ENCODE data around the gene IL23R.
A peak's percentile ranks its signal among the peaks of the same experiment; 100 is the strongest.

Gene IL23R

GRCh38 chr1:67250051-67250653 is 83.9 kb downstream of the IL23R start:
- Mint-ChIP-seq H3K4me1 (no peaks in the 10 kb centered on the region), H3K36me3 (peaks cover 10% of the 10 kb centered on the region), H3K27ac (no peak overlapping the region), H3K9me3 (peaks cover 26% of the 10 kb centered on the region), H3K27me3 (no peaks in the 10 kb centered on the region), H3K4me3 (no peak overlapping the region)
- CTCF ChIA-PET, result no interaction called here
- no peak for DNase-seq

GRCh38 chr1:67256291-67257172 is 90.3 kb downstream of the IL23R start:
- H3K9me3 Mint-ChIP-seq, result peaks cover 5% of the 10 kb centered on the region
- no peaks in the 10 kb centered on the region for H3K36me3 Mint-ChIP-seq
- CTCF ChIA-PET, result interaction anchor here (0.6 kb wide), 1 partner anchor 342 kb away, joined by 3 read pairs; no protein-coding TSS in a partner anchor
- H3K27me3 Mint-ChIP-seq, result no peaks in the 10 kb centered on the region
- H3K4me3 Mint-ChIP-seq, result no peak overlapping the region
- DNase-seq, result no peak
- no peak overlapping the region for H3K27ac Mint-ChIP-seq
- peaks cover 8% of the 10 kb centered on the region for H3K4me1 Mint-ChIP-seq

GRCh38 chr1:67257173-67257535 is 90.9 kb downstream of the IL23R start:
- H3K9me3 Mint-ChIP-seq, result peaks cover 4% of the 10 kb centered on the region
- H3K36me3 Mint-ChIP-seq, result no peaks in the 10 kb centered on the region
- H3K4me3 Mint-ChIP-seq, result no peak overlapping the region
- no peak overlapping the region for H3K27ac Mint-ChIP-seq
- no peaks in the 10 kb centered on the region for H3K27me3 Mint-ChIP-seq
- CTCF ChIA-PET, result interaction anchor here (0.6 kb wide), 1 partner anchor 342 kb away, joined by 3 read pairs; no protein-coding TSS in a partner anchor
- DNase-seq, result no peak
- peaks cover 14% of the 10 kb centered on the region for H3K4me1 Mint-ChIP-seq

- peak; percentile 62 for DNase-seq
- H3K9me3 Mint-ChIP-seq, result no peaks in the 10 kb centered on the region
- H3K36me3 Mint-ChIP-seq, result peaks cover 5% of the 10 kb centered on the region
- H3K4me1 Mint-ChIP-seq, result peaks cover 46% of the 10 kb centered on the region
- no peak overlapping the region for H3K27ac Mint-ChIP-seq
- CTCF ChIA-PET, result interaction anchor here (0.6 to 2.3 kb wide), 10 partner anchors 9 to 170 kb away, joined by 3 to 10 read pairs (median 4); no protein-coding TSS in a partner anchor
- H3K27me3 Mint-ChIP-seq, result no peaks in the 10 kb centered on the region
- H3K4me3 Mint-ChIP-seq, result no peak overlapping the region
Measured at GRCh38 chr1:67261680-67262079, 95.4 kb downstream of the IL23R start.

- no peak for DNase-seq
- Mint-ChIP-seq H3K4me1 (peaks cover 44% of the 10 kb centered on the region), H3K27ac (no peak overlapping the region), H3K27me3 (no peaks in the 10 kb centered on the region), H3K36me3 (peaks cover 5% of the 10 kb centered on the region), H3K9me3 (no peaks in the 10 kb centered on the region), H3K4me3 (no peak overlapping the region)
- CTCF ChIA-PET, result interaction anchor here (0.9 to 2.3 kb wide), 8 partner anchors 9 to 168 kb away, joined by 3 to 10 read pairs (median 6); no protein-coding TSS in a partner anchor
Measured at GRCh38 chr1:67262735-67263134, 96.5 kb downstream of the IL23R start.

GRCh38 chr1:67264152-67264551 is 97.9 kb downstream of the IL23R start:
- Mint-ChIP-seq H3K27ac (peak overlapping the region; percentile 90), H3K9me3 (no peaks in the 10 kb centered on the region), H3K27me3 (no peaks in the 10 kb centered on the region), H3K36me3 (peaks cover 5% of the 10 kb centered on the region), H3K4me1 (peaks cover 44% of the 10 kb centered on the region), H3K4me3 (no peak overlapping the region)
- CTCF ChIA-PET, result no interaction called here
- DNase-seq, result no peak

- peak overlapping the region; percentile 16 for H3K4me3 Mint-ChIP-seq
- H3K27me3 Mint-ChIP-seq, result no peaks in the 10 kb centered on the region
- H3K9me3 Mint-ChIP-seq, result peaks cover 1% of the 10 kb centered on the region
- peak overlapping the region; percentile 90 for H3K27ac Mint-ChIP-seq
- DNase-seq, result no peak
- H3K36me3 Mint-ChIP-seq, result peaks cover 6% of the 10 kb centered on the region
- peaks cover 44% of the 10 kb centered on the region for H3K4me1 Mint-ChIP-seq
- CTCF ChIA-PET, result no interaction called here
Measured at GRCh38 chr1:67264899-67265298, 98.6 kb downstream of the IL23R start.

- H3K4me1 Mint-ChIP-seq, result peaks cover 31% of the 10 kb centered on the region
- peaks cover 21% of the 10 kb centered on the region for H3K9me3 Mint-ChIP-seq
- no peaks in the 10 kb centered on the region for H3K27me3 Mint-ChIP-seq
- no peak for DNase-seq
- no peak overlapping the region for H3K4me3 Mint-ChIP-seq
- CTCF ChIA-PET, result no interaction called here
- H3K36me3 Mint-ChIP-seq, result peaks cover 20% of the 10 kb centered on the region
- no peak overlapping the region for H3K27ac Mint-ChIP-seq
Measured at GRCh38 chr1:67269061-67269460, 102.8 kb downstream of the IL23R start.

- Mint-ChIP-seq H3K36me3 (peaks cover 18% of the 10 kb centered on the region), H3K9me3 (peaks cover 22% of the 10 kb centered on the region), H3K4me3 (no peak overlapping the region), H3K27me3 (no peaks in the 10 kb centered on the region), H3K4me1 (peaks cover 34% of the 10 kb centered on the region), H3K27ac (no peak overlapping the region)
- CTCF ChIA-PET, result no interaction called here
- DNase-seq, result no peak
Measured at GRCh38 chr1:67270541-67270940, 104.3 kb downstream of the IL23R start.

- Mint-ChIP-seq H3K27ac (peak overlapping the region; percentile 70), H3K36me3 (peaks cover 22% of the 10 kb centered on the region), H3K27me3 (no peaks in the 10 kb centered on the region), H3K4me1 (peaks cover 32% of the 10 kb centered on the region), H3K4me3 (no peak overlapping the region), H3K9me3 (peaks cover 32% of the 10 kb centered on the region)
- CTCF ChIA-PET, result interaction anchor here (1.0 to 2.2 kb wide), 4 partner anchors 36 to 227 kb away, joined by 3 to 6 read pairs (median 4); no protein-coding TSS in a partner anchor
- no peak for DNase-seq
Measured at GRCh38 chr1:67273591-67273990, 107.3 kb downstream of the IL23R start.

GRCh38 chr1:67274623-67275325 is 108.5 kb downstream of the IL23R start:
- Mint-ChIP-seq H3K9me3 (peaks cover 31% of the 10 kb centered on the region), H3K27me3 (no peaks in the 10 kb centered on the region), H3K27ac (peak overlapping the region; percentile 77), H3K4me3 (no peak overlapping the region), H3K4me1 (peaks cover 32% of the 10 kb centered on the region), H3K36me3 (peaks cover 21% of the 10 kb centered on the region)
- DNase-seq, result peak; percentile 27
- CTCF ChIA-PET, result interaction anchor here (0.7 to 2.2 kb wide), 10 partner anchors 9 to 226 kb away, joined by 3 to 6 read pairs (median 4); partner anchors contain the start of gene IL23R

GRCh38 chr1:67280696-67281095 is 114.4 kb downstream of the IL23R start:
- peaks cover 3% of the 10 kb centered on the region for H3K27me3 Mint-ChIP-seq
- H3K27ac Mint-ChIP-seq, result no peak overlapping the region
- DNase-seq, result no peak
- H3K4me3 Mint-ChIP-seq, result no peak overlapping the region
- CTCF ChIA-PET, result no interaction called here
- peaks cover 3% of the 10 kb centered on the region for H3K36me3 Mint-ChIP-seq
- peaks cover 5% of the 10 kb centered on the region for H3K4me1 Mint-ChIP-seq
- H3K9me3 Mint-ChIP-seq, result peaks cover 9% of the 10 kb centered on the region

GRCh38 chr1:67281244-67281643 is 115.0 kb downstream of the IL23R start:
- peaks cover 3% of the 10 kb centered on the region for H3K27me3 Mint-ChIP-seq
- CTCF ChIA-PET, result no interaction called here
- H3K27ac Mint-ChIP-seq, result no peak overlapping the region

More at GRCh38 chr1:67281244-67281643, 115.0 kb downstream of the IL23R start:
- Mint-ChIP-seq H3K36me3 (no peaks in the 10 kb centered on the region), H3K9me3 (peaks cover 5% of the 10 kb centered on the region), H3K4me3 (no peak overlapping the region), H3K4me1 (peaks cover 5% of the 10 kb centered on the region)
- no peak for DNase-seq
